Erythroblast (primary cell): Measurements from ENCODE around the gene PXT1.
A peak's percentile ranks its signal among the peaks of the same experiment; 100 is the strongest.

Experiments used
- GATA1 ChIP-seq: IDR thresholded peaks from 2 replicates; pipeline ENCODE4 v1.6.1; 2011; ENCODE audit warnings: low read depth, mild to moderate bottlenecking, control low read depth, low read length, moderate library complexity
- POLR2A ChIP-seq: IDR thresholded peaks from 2 replicates; pipeline ENCODE4 v1.6.1; 2011; ENCODE audit warnings: mild to moderate bottlenecking, low read length

- peak; percentile 37 for TF ChIP-seq POLR2A
- no peak for TF ChIP-seq GATA1
Observed at GRCh38 chr6:36345681-36346466, 96.8 kb downstream of the PXT1 start.
